Muscle of leg (tissue), 11 donors: ENCODE results near the gene MOB3C. TPM values are rescaled to one million over a fixed set of nuclear protein-coding genes. Genes with fewer than 3 reads are reported as not detected.

Experiments
- DNase-seq: peaks from one replicate; pipeline ENCODE4 v3.0.0; 2013
- H3K27ac ChIP-seq: one replicate; pipeline ENCODE4 v1.5.1; 2013; ENCODE audit warnings: mild to moderate bottlenecking, low read length, control low read depth
- H3K27me3 ChIP-seq: one replicate; pipeline ENCODE4 v1.6.1; 2013; ENCODE audit warnings: low read length; ENCODE audit not compliant: control insufficient read depth, insufficient read depth
- H3K36me3 ChIP-seq: one replicate; pipeline ENCODE4 v1.6.1; 2013; ENCODE audit warnings: low read length; ENCODE audit not compliant: control insufficient read depth, insufficient read depth
- H3K4me1 ChIP-seq: one replicate; pipeline ENCODE4 v1.6.1; 2013; ENCODE audit warnings: low read length; ENCODE audit not compliant: control insufficient read depth, insufficient read depth
- H3K4me3 ChIP-seq: one replicate; pipeline ENCODE4 v1.5.1; 2013; ENCODE audit warnings: low read length, control low read depth
- H3K9me3 ChIP-seq: replicated peaks from 2 replicates; pipeline ENCODE4 v1.6.1; 2013; ENCODE audit warnings: low read depth, low read length; ENCODE audit not compliant: control insufficient read depth
- WGBS: methylation state at CpG from one replicate; pipeline ENCODE4 v1.1.5; 2013; ENCODE audit warnings: missing lambda C conversion rate; ENCODE audit not compliant: insufficient coverage; 5-methylcytosine and 5-hydroxymethylcytosine counted together
- polyA plus RNA-seq, 8 donors: library from polyadenylated mRNA; unstranded; fragments of 120-200 nt; gene quantifications; one replicate each; pipeline versions ENCODE4 v1.2.1 to v1.2.3, GENCODE V29; 2013; ENCODE audit warnings: inconsistent platforms in 1 of 8, low replicate concordance in 1 of 8; ENCODE audit not compliant: insufficient read length in 8 of 8, insufficient read depth in 1 of 8
- total RNA-seq: library from RNA; stranded (reverse); fragments of 120-200 nt; gene quantifications from one replicate; pipeline ENCODE4 v1.2.4, GENCODE V29; 2013

Gene MOB3C
- total and polyA plus RNA-seq, 9 donors, result 11.9 to 14.2 (median 12.6) TPM

- no peak for DNase-seq
- Histone ChIP-seq H3K4me1 (no peaks in the 10 kb centered on the region), H3K27ac (no peak overlapping the region), H3K36me3 (peaks cover 66% of the 10 kb centered on the region), H3K4me3 (no peak overlapping the region), H3K9me3 (no peaks in the 10 kb centered on the region), H3K27me3 (no peaks in the 10 kb centered on the region)
- WGBS, result 92% methylated on average over 13 of the region's 15 CpGs
Measured at GRCh38 chr1:46562498-46562897, 54.1 kb downstream of the MOB3C start.

- Histone ChIP-seq H3K27me3 (no peaks in the 10 kb centered on the region), H3K27ac (no peak overlapping the region), H3K4me3 (no peak overlapping the region), H3K4me1 (no peaks in the 10 kb centered on the region), H3K9me3 (no peaks in the 10 kb centered on the region), H3K36me3 (peaks cover 46% of the 10 kb centered on the region)
- 85% methylated on average over 8 of the region's 8 CpGs for WGBS
- no peak for DNase-seq
Measured at GRCh38 chr1:46558966-46559365, 57.6 kb downstream of the MOB3C start.

GRCh38 chr1:46558141-46558963 is 58.3 kb downstream of the MOB3C start:
- Histone ChIP-seq H3K9me3 (no peaks in the 10 kb centered on the region), H3K27me3 (no peaks in the 10 kb centered on the region), H3K4me1 (no peaks in the 10 kb centered on the region), H3K27ac (no peak overlapping the region), H3K4me3 (no peak overlapping the region), H3K36me3 (peaks cover 46% of the 10 kb centered on the region)
- no peak for DNase-seq
- WGBS, result 47% methylated on average over 17 of the region's 20 CpGs

Other genes starting within 250 kb of the MOB3C start
- gene FAAH, start 222.5 kb downstream of the MOB3C start, total RNA-seq, result 12.6 TPM
- 10 to 100 TPM in 7 of 8 donors, 1 to 10 TPM in 1; 9.7 to 25.8 (median 18.0) TPM for gene FAAH, start 222.5 kb downstream of the MOB3C start, polyA plus RNA-seq
- gene DMBX1, start 127.0 kb downstream of the MOB3C start, total RNA-seq, result not detected
- under 1 TPM in 2 of 8 donors, not detected in 6; 0.06 to 0.12 TPM for gene DMBX1, start 127.0 kb downstream of the MOB3C start, polyA plus RNA-seq
- gene KNCN, start 65.2 kb downstream of the MOB3C start, total RNA-seq, result not detected
- gene KNCN, start 65.2 kb downstream of the MOB3C start, polyA plus RNA-seq, result under 1 TPM in 2 of 8 donors, not detected in 6; 0.20 to 0.24 TPM
- gene MKNK1, start 12.5 kb downstream of the MOB3C start, total RNA-seq, result 19.3 TPM
- gene MKNK1, start 12.5 kb downstream of the MOB3C start, polyA plus RNA-seq, result 10 to 100 TPM; 19.9 to 32.5 (median 28.8) TPM
- gene ATPAF1, start 51.6 kb upstream of the MOB3C start, total RNA-seq, result 44.2 TPM
- 10 to 100 TPM; 42.5 to 59.4 (median 50.9) TPM for gene ATPAF1, start 51.6 kb upstream of the MOB3C start, polyA plus RNA-seq
- not detected for gene TEX38, start 55.0 kb upstream of the MOB3C start, total RNA-seq
- gene TEX38, start 55.0 kb upstream of the MOB3C start, polyA plus RNA-seq, result under 1 TPM in 3 of 8 donors, not detected in 5; 0.16 to 0.41 (median 0.18) TPM
- gene EFCAB14, start 102.3 kb upstream of the MOB3C start, total RNA-seq, result 99.2 TPM
- gene EFCAB14, start 102.3 kb upstream of the MOB3C start, polyA plus RNA-seq, result 100 to 1,000 TPM in 1 of 8 donors, 10 to 100 TPM in 7; 66.6 to 100 (median 89.4) TPM
- gene CYP4B1, start 182.2 kb upstream of the MOB3C start, total RNA-seq, result not detected
- under 1 TPM in 5 of 8 donors, not detected in 3; 0.08 to 0.34 (median 0.25) TPM for gene CYP4B1, start 182.2 kb upstream of the MOB3C start, polyA plus RNA-seq